Fibroblast of lung (primary cell): ENCODE measurements around the gene DPH7.

Experiments
- CTCF ChIP-seq, 2 donors: IDR thresholded peaks in 1 of 2; conservative IDR thresholded peaks in 1 of 2; 1 replicate in 1 of 2; 2 replicates in 1 of 2; pipeline ENCODE4 v1.5.1; 2011 to 2012; ENCODE audit warnings: low read length in 2 of 2, control low read depth in 1 of 2, inconsistent platforms in 1 of 2, low read depth in 1 of 2, mild to moderate bottlenecking in 1 of 2
- EZH2 ChIP-seq: IDR thresholded peaks from 2 replicates; pipeline ENCODE4 v1.5.1; 2012; ENCODE audit warnings: low read length, control low read depth, mild to moderate bottlenecking; ENCODE audit errors: missing control alignments

- TF ChIP-seq CTCF (conservative IDR thresholded peaks at IDR 0.05 in 1 of 2, IDR thresholded peaks at IDR 0.05 in 1 of 2; ENCODE audit: low read depth in 1 of 2, low read length in 2 of 2) (no peak), EZH2 (no peak)
Observed at GRCh38 chr9:137564134-137564533, 14.6 kb downstream of the DPH7 start.
